Activated CD4-positive, alpha-beta T cell treated with anti-CD3 and anti-CD28 coated beads, Interleukin-2, amount 50 U/mL, for 48 hours (primary cell): ENCODE data around the gene SLC15A1.

Experiments used
- DNase-seq, 2 experiments: peaks; one replicate each; pipeline ENCODE4 v3.0.0-alpha.2; 2020

The SLC15A1 gene

GRCh38 chr13:98746968-98747367 is 5.5 kb downstream of the SLC15A1 start:
- DNase-seq = no peak

DNA sequence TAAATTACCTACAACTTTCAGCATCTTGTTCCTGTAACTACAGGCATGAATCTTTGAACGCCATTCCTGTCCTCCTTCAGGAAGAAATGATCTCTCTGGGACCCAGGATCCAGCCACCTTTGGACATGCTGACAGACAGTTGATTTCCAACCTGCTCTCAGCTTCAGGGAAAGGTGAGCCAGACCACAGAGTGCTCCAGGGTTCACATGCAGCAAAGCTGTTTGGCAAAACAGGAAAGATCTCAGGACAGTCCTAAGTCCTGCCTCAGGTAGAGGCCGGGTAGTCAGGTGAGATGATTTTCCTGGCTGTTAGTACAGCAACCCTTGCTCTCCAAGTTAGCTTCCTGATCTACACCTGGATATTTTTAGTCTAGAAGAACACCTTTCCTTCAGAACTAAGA is 9.1 kb downstream of the SLC15A1 start:
- no peak for DNase-seq

GRCh38 chr13:98742961-98743360 is 9.5 kb downstream of the SLC15A1 start:
- no peak for DNase-seq

GRCh38 chr13:98741741-98742435 is 10.6 kb downstream of the SLC15A1 start:
- no peak for DNase-seq

DNA sequence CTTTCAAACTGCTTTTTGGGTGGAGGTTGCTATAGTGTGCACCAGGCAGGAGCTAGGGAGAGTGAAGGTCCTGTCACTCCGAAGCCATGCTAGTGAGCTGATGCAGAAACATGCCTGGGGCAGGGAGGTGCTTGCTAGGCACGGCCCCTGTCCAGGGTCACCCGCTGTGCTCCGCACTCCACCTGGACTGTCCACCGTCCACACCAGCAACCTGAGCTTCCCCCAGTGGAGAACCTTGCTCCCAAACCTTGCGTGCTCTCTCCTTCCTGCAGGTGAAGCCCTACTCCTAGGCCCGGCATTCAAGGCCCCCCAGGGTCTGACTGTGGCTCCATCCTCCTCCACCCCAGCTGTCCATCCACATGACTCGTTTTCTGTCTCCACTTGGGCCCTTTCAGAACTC is 12.3 kb downstream of the SLC15A1 start:
- DNase-seq = no peak

GRCh38 chr13:98738993-98739392 is 13.5 kb downstream of the SLC15A1 start:
- no peak for DNase-seq

DNA sequence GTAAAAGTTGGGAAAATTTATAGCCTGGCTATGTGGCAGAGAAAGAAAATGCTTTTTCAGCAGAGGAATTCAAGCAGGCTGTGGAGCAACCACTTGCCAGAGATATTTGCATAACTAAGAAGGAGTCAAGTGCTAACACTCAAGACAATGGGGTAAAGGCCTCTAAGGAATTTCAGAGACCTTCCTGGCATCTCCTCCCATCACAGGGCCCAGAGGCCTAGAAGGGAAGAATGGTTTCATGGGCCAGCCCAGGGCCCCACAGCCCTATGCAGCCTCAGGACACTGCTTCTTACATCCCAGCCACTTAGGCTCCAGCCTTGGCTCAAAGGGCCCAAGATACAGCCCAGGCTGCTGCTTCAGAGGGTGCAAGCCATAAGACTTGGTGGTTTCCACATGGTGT is 14.3 kb downstream of the SLC15A1 start:
- no peak for DNase-seq

GRCh38 chr13:98731925-98732324 is 20.5 kb downstream of the SLC15A1 start:
- no peak for DNase-seq

DNA sequence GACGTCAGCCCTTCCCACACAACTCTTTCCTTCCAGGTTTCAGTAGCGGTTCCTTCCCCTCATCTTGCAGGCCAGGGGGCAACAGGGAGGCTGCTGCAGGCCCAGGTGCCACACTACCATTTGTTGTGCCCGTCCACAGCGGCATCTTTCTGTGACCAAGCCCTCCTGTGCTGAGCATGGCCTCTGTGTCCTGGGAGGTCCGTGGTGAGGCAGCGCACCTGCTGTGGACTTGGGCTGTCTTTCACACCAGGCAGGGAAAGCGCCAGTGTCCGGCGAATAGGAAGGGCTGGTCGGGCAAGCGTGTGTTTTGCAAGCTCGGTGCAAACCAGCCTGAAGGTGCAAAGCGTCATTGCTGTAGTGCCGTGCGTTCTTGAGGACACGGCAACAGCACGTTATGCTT is 21.4 kb downstream of the SLC15A1 start:
- DNase-seq = no peak

DNA sequence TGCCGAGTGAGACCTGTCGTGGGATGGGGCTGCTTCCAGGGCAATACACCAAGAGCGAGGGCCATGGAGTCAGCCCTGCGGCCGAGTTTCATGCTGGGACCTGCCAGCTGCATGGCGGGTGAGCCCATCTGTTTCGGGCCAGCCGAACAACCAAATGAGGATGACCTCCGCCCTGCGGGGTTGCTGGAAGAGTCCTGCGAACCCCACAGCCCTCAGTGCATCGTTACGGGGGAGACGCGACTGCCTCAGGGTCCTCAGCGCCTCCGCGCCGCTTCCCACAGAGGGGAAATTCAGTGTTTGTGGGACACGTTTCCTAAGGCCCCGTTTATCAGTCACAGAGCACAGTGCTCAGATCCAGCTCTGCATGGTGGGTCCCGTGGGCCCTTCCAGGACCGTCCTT is 22.0 kb downstream of the SLC15A1 start:
- DNase-seq = no peak

GRCh38 chr13:98729658-98730057 is 22.8 kb downstream of the SLC15A1 start:
- DNase-seq = no peak

DNA sequence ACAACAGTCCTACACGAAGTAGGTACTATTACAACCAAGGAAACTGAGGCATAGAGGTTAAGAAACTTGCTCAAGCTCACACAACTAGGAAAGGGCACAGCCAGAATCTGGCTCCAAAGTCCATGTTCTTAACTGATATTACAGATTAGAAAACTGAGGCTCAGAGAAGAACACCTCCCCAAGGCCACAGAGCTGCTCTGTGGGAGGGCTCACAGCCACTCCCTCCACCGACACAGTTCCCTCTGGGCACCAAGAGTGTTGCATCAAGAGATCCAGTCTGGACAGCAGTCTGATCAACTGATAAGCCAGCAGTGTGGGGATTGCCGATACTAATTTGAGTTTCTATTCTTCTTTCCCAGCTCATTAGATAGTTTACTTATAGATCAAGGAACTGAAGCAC is 29.5 kb downstream of the SLC15A1 start:
- DNase-seq = no peak

DNA sequence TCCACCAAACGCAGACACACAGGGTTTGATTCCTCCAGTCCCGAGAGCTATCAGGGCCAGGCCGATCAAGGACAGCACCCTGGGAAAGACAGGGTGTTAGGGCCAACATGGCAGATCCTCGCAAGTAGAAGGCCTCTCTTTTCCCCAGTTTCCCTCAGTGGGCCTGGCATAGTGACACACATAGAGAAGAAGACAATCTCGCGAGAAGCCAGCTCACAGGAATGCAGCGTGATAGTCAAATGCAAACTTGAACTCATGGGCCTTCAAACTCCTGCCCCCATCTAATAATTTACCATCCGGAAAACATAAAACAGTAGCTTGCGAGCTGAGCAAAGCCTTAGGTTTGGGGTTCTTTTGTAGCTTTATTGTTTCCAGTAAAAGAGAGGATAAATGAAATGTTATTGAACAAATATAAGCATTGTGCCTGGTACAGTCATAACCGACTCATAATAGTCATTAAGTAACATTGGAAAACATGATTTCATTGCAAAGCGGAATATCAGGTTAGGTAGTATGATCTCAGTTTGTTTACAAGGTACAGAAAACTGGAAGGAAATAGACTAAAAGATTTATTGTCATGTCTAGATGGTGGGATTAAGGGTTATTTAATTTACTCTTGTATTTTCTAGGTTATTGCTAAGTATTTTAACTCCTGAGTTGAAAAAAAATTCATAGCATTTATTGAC is 30.5 kb downstream of the SLC15A1 start:
- DNase-seq = no peak

GRCh38 chr13:98719527-98720250 is 32.8 kb downstream of the SLC15A1 start:
- no peak for DNase-seq

GRCh38 chr13:98717891-98718290 is 34.6 kb downstream of the SLC15A1 start:
- no peak for DNase-seq

GRCh38 chr13:98717256-98717655 is 35.2 kb downstream of the SLC15A1 start:
- DNase-seq = no peak

- DNase-seq = no peak
These were observed 42.0 kb downstream of the SLC15A1 start for GRCh38 chr13:98710521-98710920.

DNA sequence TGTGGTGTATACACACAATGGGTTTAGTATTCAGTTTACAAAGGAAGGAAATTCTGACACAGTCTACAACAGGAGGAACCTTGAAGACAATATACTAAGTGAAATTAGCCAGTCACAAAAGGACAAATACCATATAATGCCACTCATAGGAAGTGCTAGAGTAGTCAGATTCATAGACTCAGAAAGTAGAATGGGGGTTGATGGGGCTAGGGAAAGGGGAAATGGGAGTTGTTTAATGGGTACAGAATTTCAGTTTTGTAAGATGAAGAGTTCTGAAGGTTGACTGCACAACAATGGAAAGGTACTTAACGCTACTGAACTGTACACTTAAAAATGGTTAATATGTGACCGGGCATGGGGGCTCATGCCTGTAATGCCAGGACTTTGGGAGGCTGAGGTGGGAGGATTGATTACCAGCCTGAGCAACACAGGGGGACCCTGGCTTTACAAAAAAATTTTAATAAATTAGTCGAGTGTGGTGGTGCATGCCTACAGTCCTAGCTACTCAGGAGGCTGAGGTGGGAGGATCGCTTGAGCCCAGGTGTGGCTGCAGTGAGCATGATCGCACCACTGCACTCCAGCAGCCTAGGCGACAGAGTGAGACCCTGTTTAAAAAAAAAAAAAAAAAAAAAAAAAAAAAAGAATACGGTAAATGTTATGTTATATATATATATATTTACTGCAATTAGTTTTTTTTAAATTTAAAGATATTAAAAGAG is 45.0 kb downstream of the SLC15A1 start:
- DNase-seq = no peak

GRCh38 chr13:98706446-98707110 is 45.9 kb downstream of the SLC15A1 start:
- DNase-seq = no peak

DNA sequence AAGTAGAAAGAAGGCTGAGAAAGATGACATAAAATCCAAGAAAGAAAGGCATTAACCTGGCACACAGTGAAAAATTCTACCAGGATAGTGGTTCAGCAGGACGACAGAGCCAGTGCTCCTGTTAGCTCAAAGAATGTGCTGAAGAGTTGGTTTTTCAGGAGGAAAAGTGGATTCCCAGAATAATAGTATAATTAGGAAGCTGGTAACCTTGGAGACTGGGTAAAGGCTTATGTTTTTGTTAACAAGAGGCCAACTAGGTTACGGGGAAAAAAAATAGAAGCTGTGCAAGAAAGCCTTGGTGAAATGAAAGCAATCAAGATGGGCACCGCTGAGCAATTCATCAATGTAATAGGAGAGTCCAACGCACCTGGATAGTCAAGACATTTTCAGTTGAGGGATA is 54.7 kb downstream of the SLC15A1 start:
- DNase-seq = no peak

- DNase-seq = no peak
These were observed 58.7 kb downstream of the SLC15A1 start for GRCh38 chr13:98693756-98694155.

- no peak for DNase-seq
These were observed 61.1 kb downstream of the SLC15A1 start for GRCh38 chr13:98691360-98691759.
